IPS-11a (cell line): Measurements from ENCODE around the gene EHD3.

Source experiments
- H3K4me3 ChIP-seq: one replicate; pipeline ENCODE4 v1.5.1; 2013; ENCODE audit warnings: low read depth, low read length, control low read depth

EHD3 gene

DNA sequence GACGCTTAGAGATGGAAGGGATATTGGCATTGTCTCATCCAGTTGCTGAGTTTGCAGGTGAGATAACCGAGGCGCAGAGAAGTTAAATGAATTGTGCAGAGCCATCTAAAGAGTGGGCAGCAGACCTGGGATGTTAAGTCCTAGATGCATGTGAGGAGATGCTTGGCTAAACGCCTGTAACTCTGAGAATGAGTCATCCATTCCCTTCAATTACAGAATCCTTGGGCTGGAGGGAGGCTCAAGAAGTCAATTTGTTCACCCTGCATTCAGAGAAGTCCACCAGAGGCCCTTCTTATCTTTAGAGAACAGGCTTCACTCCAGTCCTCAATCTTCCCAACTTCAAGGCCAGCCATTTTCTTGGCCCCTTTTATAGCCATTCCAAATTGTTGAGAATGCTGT, 1.6 kb downstream of the EHD3 start:
- H3K4me3 ChIP-seq = no peak overlapping the region

DNA sequence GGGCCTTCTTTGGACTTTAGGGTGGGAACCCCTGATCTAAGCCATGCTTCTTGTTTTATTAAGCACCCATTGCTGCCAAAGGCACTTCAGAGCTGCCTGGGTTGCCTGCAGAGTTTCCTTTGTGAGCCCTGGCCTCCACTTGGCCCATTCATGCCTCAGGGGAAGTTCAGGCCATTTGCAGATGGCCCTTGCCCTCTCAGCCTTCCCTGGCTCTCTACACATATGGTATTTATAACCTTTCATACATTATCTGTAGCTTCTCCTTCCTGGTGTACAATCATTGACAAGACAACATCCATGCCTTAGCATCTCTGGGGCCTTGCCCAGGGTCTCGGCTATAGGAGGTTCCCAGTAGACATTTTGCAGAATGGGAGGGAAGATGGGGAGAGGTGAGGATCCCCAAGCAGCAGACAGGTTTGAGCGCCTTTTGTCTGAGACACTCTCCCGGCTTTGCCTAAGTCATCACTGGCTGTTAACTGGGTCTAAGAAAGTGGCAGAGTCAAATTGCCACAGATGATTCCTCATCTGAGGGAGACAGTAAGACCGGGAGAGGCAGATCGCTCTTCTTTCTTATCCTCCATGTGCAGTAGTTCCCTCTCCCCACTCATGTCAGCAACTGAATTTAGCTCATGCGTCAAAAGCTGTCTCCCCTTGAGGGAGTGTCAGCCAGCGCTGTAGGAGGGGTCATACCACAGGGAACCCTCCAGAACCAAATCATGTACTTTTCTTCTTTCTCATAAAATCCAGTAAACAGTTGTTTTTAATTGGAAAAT, 2.7 kb downstream of the EHD3 start:
- no peak overlapping the region for H3K4me3 ChIP-seq

- H3K4me3 ChIP-seq = no peak overlapping the region
These were observed 3.5 kb downstream of the EHD3 start for GRCh38 chr2:31237348-31238017.

- H3K4me3 ChIP-seq = no peak overlapping the region
These were observed 4.4 kb downstream of the EHD3 start for GRCh38 chr2:31238126-31238905.

GRCh38 chr2:31238906-31239592, 5.1 kb downstream of the EHD3 start:
- no peak overlapping the region for H3K4me3 ChIP-seq

DNA sequence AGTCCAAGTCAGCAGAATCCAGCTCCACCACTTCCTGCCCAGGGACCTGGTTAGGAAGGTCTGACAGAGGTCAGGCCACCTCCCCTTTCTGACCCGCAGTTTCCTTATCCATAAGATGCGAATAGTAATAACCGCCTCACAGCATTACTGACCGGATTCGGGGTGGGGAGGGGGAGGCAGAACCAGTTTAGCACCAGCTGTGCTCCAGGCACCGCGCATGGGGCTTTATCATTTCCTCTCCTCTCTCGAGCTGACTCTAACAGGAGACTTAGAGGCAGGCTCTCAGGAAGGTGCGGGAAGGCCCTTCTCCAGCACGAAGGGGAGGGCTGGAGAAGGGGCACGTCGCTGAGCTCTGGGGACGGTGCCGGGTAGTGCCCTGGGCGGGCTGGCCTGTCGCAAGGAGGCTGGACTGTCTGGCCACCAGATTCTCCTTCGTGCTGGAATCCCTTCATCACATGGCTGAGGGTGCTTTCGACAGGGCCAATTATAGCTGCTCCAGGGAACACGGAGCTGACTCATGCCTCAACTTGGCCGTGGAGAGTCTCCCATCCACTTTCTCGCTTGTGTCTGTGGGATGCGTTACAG, 5.7 kb downstream of the EHD3 start:
- no peak overlapping the region for H3K4me3 ChIP-seq

DNA sequence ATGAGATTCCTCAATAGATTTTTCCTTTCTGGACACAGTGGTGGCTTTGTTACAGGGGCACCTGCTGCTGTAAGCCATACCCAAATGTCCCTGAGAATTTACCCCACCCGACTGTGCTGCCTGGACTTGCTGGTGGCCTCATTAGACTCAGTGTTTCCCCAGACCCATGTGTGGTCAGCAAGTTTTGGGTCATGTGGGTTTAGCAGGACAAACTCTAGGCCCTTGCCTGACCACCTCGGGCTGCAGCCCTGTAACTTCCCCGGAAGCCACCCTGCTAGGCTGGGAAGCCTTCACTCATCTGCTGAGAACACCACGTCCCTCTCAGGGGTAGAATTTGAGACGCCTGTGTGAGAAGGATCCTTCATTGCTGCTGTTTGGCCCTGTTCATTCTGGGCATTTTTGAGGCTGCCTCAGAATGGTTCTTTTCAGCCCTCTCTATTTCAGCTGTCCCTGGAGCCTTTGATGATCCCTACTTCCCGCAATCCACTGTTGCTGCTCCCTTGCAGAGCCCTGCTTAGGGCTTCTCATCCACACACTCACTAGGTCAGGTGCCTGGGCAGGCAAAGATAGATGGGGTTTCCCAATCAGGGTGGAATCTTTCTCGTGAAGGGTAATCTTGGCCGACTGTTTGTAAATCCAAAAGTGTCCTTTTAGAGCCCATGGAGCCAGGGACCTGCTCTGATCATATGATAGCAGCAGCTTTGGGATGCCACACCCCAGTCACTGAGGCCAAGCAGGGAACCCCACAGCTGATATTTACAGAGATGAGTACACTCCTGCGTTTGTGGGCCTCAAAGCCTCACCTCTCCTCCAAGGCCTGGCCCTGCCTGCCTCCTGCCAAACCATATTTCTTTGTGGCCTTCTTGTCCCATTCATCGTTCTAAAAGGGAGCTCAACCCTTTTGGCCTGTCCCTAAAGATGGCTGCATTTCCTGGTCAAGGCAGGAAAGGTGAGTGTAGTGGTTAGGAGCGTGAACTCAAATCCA, 6.7 kb downstream of the EHD3 start:
- H3K4me3 ChIP-seq = no peak overlapping the region

- no peak overlapping the region for H3K4me3 ChIP-seq
These were observed 7.8 kb downstream of the EHD3 start for GRCh38 chr2:31241625-31242270.

GRCh38 chr2:31243053-31243452, 9.1 kb downstream of the EHD3 start:
- no peak overlapping the region for H3K4me3 ChIP-seq

DNA sequence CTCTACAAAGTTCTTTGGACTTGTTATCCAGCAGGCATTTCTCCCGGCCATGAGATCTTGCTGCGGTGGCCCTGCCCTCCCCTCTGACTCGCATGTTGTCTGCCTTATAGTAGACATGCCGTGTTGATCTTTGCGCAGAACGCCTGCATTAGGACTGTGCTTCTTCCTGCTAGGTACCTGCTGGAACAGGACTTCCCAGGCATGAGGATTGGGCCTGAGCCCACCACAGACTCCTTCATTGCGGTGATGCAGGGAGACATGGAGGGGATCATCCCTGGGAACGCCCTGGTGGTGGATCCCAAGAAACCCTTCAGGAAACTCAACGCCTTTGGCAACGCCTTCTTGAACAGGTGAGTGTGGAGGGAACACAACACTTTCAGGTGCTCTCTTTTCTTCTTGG, 10.1 kb downstream of the EHD3 start:
- H3K4me3 ChIP-seq = no peak overlapping the region

- no peak overlapping the region for H3K4me3 ChIP-seq
These were observed 12.4 kb downstream of the EHD3 start for GRCh38 chr2:31246184-31246852.

GRCh38 chr2:31247711-31248110, 13.8 kb downstream of the EHD3 start:
- no peak overlapping the region for H3K4me3 ChIP-seq

DNA sequence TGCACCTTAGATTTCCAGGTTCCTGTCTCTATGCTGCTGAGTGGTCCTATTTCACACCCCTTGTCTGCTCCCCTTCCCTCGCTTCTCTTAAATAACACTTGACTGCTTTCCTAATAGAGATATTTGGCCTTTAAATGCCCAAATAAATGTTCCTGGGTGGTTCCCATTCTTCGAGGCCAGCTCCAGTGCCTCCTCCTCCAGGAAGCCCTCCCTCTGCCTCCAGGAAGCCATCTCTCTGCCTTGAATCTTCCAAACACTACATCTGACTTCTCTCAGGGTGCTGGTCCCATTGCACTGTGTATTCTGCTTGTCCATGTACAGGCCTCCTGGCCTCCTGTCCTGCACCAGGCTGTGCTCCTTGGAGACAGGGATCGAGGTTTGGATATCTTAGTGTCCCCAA, 14.2 kb downstream of the EHD3 start:
- H3K4me3 ChIP-seq = no peak overlapping the region

DNA sequence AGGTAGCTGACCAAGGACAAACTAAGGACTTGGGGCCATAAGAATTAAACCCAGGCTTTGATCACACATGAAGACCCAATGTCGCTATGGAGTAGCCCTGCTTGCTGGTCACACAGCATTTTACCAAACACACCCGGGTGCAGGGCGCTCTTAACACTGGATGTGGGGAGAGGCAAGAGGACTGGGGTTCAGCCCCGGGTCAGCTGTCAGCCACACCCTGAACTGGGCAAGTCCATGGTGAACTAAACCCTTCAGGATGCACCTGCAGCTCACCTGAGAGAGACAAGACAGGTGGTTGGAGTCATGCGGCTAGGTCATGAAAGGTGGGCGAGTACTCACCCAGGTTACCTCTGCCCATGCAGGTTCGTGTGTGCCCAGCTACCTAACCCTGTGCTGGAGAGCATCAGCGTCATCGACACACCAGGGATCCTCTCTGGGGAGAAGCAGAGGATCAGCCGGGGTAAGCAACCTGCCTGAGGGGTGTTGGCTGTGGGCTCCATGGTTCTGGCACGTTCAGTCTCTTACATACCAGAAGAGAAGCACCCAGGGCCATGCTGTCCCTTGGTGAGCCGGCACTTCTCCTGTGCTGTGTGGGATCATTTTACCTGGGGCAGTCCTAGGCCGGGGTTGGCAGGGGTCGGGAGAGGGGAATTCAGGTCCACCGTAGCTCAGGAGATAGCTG, 15.2 kb downstream of the EHD3 start:
- H3K4me3 ChIP-seq = no peak overlapping the region

DNA sequence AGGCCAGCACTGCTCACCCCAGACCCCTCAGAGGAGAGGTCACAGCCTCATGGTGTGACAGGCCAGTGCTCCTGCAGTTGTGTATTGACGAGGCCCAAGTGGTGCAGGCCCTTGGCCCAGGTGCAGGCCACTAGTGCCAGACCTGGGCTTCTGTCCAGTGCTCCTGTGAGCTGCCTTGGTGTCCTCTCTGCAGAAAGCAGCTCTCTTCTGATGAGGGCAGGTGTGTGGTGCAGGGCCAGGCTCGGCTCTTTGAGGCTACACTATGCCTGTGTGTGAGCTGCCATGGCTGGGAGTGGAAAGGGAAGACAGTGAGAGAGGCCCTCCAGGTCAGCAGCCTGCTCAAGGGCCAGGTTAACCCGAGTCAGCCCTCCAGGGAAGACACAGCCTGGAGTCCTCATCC, 17.1 kb downstream of the EHD3 start:
- no peak overlapping the region for H3K4me3 ChIP-seq

GRCh38 chr2:31251851-31252250, 17.9 kb downstream of the EHD3 start:
- no peak overlapping the region for H3K4me3 ChIP-seq

- no peak overlapping the region for H3K4me3 ChIP-seq
These were observed 19.6 kb downstream of the EHD3 start for GRCh38 chr2:31253356-31254131.
